Esophagus squamous epithelium (tissue), 4 donors: ENCODE results near the gene GAS2L1.

Experiments used
- CTCF ChIP-seq, 6 experiments: fragments of 450-650 bp in 4 of 6; fragments of 200-600 bp in 2 of 6; sonication (generic) in 2 of 6; IDR thresholded peaks; one replicate each; pipeline ENCODE4 v1.5.1; 2016 to 2019; ENCODE audit warnings: antibody characterized with exemption in 6 of 6, mild to moderate bottlenecking in 4 of 6, moderate library complexity in 4 of 6
- POLR2A ChIP-seq, 4 donors: fragments of 450-650 bp; IDR thresholded peaks; one replicate each; pipeline ENCODE4 v1.6.1; 2017; ENCODE audit warnings: antibody characterized with exemption in 4 of 4, mild to moderate bottlenecking in 4 of 4, moderate library complexity in 3 of 4

GRCh38 chr22:29346659-29347058 is 40.2 kb downstream of the GAS2L1 start:
- TF ChIP-seq CTCF (IDR thresholded peaks at IDR 0.05) (no peak), POLR2A (IDR thresholded peaks at IDR 0.05) (no peak)
